Stomach (tissue), 9 donors: ENCODE measurements around the gene FGF18. TPM values are rescaled to one million over a fixed set of nuclear protein-coding genes. Genes with fewer than 3 reads are reported as not detected.

Experiments
- DNase-seq, 2 donors: peaks; one replicate each; pipeline versions ENCODE4 v3.0.0 to v3.0.0-alpha.2; 2013 to 2019
- H3K27ac ChIP-seq, 5 donors: fragments of 200-600 bp in 4 of 5; sonication (generic) in 4 of 5; one replicate each; pipeline ENCODE4 v1.5.1; 2013 to 2019; ENCODE audit warnings: mild to moderate bottlenecking in 1 of 5, moderate library complexity in 1 of 5
- H3K27me3 ChIP-seq, 3 donors: fragments of 200-600 bp; sonication (generic); one replicate each; pipeline ENCODE4 v1.5.1; 2017 to 2019; ENCODE audit warnings: mixed run types in 1 of 3
- H3K36me3 ChIP-seq, 4 donors: fragments of 200-600 bp; sonication (generic); 1 replicate in 3 of 4; 2 replicates in 1 of 4; pipeline ENCODE4 v1.5.1; 2016 to 2019
- H3K4me1 ChIP-seq, 4 donors: fragments of 200-600 bp; sonication (generic); one replicate each; pipeline ENCODE4 v1.5.1; 2016 to 2019
- H3K4me3 ChIP-seq, 4 donors: fragments of 200-600 bp; sonication (generic) in 3 of 4; one replicate each; pipeline ENCODE4 v1.5.1; 2016 to 2019; ENCODE audit warnings: mild to moderate bottlenecking in 1 of 4
- H3K9me3 ChIP-seq, 4 donors: fragments of 200-600 bp; sonication (generic); one replicate each; pipeline ENCODE4 v1.5.1; 2016 to 2019
- CTCF ChIP-seq, 7 experiments: fragments of 450-650 bp in 4 of 7; fragments of 200-600 bp in 3 of 7; sonication (generic) in 3 of 7; IDR thresholded peaks; one replicate each; pipeline ENCODE4 v1.5.1; 2016 to 2019; ENCODE audit warnings: antibody characterized with exemption in 7 of 7, control low read depth in 2 of 7, mild to moderate bottlenecking in 1 of 7
- EP300 ChIP-seq: sonication (generic); formaldehyde crosslinking; IDR thresholded peaks from one replicate; pipeline ENCODE4 v1.6.1; 2017; ENCODE audit warnings: antibody characterized with exemption
- POLR2A ChIP-seq, 4 donors: fragments of 450-650 bp; IDR thresholded peaks; one replicate each; pipeline ENCODE4 v1.6.1; 2016; ENCODE audit warnings: antibody characterized with exemption in 4 of 4, control low read depth in 2 of 4, mild to moderate bottlenecking in 1 of 4, moderate library complexity in 1 of 4
- POLR2AphosphoS5 ChIP-seq, 3 donors: sonication (generic); formaldehyde crosslinking; IDR thresholded peaks; one replicate each; pipeline ENCODE4 v1.6.1; 2016; ENCODE audit warnings: antibody characterized with exemption in 3 of 3
- WGBS, 5 donors: extraction: QIAGEN DNeasy Blood & Tissue Kit in 3 of 5; methylation state at CpG; one replicate each; pipeline versions ENCODE4 v1.1.5 to v1.1.7; 2013 to 2018; 5-methylcytosine and 5-hydroxymethylcytosine counted together
- intact Hi-C: fragments of 100-400 bp; cut with DNase I; formaldehyde crosslinking; loops from one replicate; pipeline ENCODE4 v1.15.1; 2023; ENCODE audit warnings: low total_unique reads
- polyA plus RNA-seq, 3 donors: library from polyadenylated mRNA; stranded (reverse); fragments of 200-250 nt; gene quantifications; one replicate each; pipeline ENCODE4 v1.2.3, GENCODE V29; 2013
- total RNA-seq, 5 donors: library from RNA; depleted of rRNA; stranded (reverse); fragments of >200 nt; gene quantifications; one replicate each; pipeline versions ENCODE4 v1.1.0 to v1.2.3, GENCODE V29; 2014 to 2016
- donor health status: healthy with polysubstance abuse.
- donor health status: Bipolar disorder and iron deficiency.
- donor health status: healthy.

FGF18 gene
- total and polyA plus RNA-seq, 8 donors, result 0.37 to 7.1 (median 0.46) TPM; not detected in 3

GRCh38 chr5:171470420-171470819, 51.0 kb downstream of the FGF18 start:
- intact Hi-C loops, result no loop called here
- H3K9me3 ChIP-seq, result no peaks in the 10 kb centered on the region
- peaks cover 0 to 3% (median 0%) of the 10 kb centered on the region in 3 donors for H3K27me3 ChIP-seq
- 86 to 94% (median 94%) methylated on average over 15 of the region's 15 CpGs for WGBS, 5 donors
- DNase-seq, result no peak
- no peak overlapping the region for H3K27ac ChIP-seq
- no peaks in the 10 kb centered on the region for H3K4me1 ChIP-seq
- no peak for TF ChIP-seq CTCF (IDR thresholded peaks at IDR 0.05)
- no peak for TF ChIP-seq POLR2A (IDR thresholded peaks at IDR 0.05)
- no peak for TF ChIP-seq EP300
- TF ChIP-seq POLR2AphosphoS5 (IDR thresholded peaks at IDR 0.05), result no peak
- H3K4me3 ChIP-seq, result no peak overlapping the region
- H3K36me3 ChIP-seq, result no peaks in the 10 kb centered on the region

GRCh38 chr5:171474230-171474813, 54.9 kb downstream of the FGF18 start:
- TF ChIP-seq CTCF (IDR thresholded peaks at IDR 0.05) (no peak), POLR2AphosphoS5 (IDR thresholded peaks at IDR 0.05) (no peak), EP300 (no peak), POLR2A (IDR thresholded peaks at IDR 0.05) (no peak)
- no peaks in the 10 kb centered on the region for H3K36me3 ChIP-seq
- no peaks in the 10 kb centered on the region for H3K4me1 ChIP-seq
- 79 to 87% (median 84%) methylated on average over 16 of the region's 16 CpGs for WGBS, 5 donors
- intact Hi-C loops, result no loop called here
- no peak overlapping the region for H3K27ac ChIP-seq
- H3K27me3 ChIP-seq, result no peaks in the 10 kb centered on the region
- DNase-seq, result no peak
- H3K9me3 ChIP-seq, result no peaks in the 10 kb centered on the region
- H3K4me3 ChIP-seq, result no peak overlapping the region

DNA sequence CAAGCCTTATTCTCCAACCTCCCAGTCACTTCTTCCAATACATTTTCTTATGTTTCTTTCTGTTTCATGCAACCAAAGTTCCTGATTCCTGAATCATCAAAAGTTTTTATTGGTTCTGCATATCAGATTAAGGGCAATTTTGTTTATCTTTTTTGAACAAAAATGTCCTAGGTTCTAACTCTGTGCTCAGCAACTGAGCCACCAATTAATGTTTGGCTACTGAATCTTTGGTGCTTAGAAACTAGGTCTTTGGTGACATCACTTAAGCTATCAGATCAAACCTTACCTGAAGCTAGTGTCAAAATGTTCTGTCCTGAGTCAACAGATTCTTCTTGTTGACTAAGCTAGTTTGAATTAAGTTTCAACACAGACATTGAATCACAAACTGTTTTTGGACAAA, 56.1 kb downstream of the FGF18 start:
- no peaks in the 10 kb centered on the region for H3K36me3 ChIP-seq
- no peaks in the 10 kb centered on the region for H3K9me3 ChIP-seq
- intact Hi-C loops, result no loop called here
- DNase-seq, result no peak
- H3K4me1 ChIP-seq, result no peaks in the 10 kb centered on the region
- no peak overlapping the region for H3K27ac ChIP-seq
- no peak overlapping the region for H3K4me3 ChIP-seq
- H3K27me3 ChIP-seq, result no peaks in the 10 kb centered on the region
- TF ChIP-seq POLR2AphosphoS5 (IDR thresholded peaks at IDR 0.05), result no peak
- TF ChIP-seq POLR2A (IDR thresholded peaks at IDR 0.05), result no peak
- TF ChIP-seq EP300, result no peak
- TF ChIP-seq CTCF (IDR thresholded peaks at IDR 0.05), result no peak

DNA sequence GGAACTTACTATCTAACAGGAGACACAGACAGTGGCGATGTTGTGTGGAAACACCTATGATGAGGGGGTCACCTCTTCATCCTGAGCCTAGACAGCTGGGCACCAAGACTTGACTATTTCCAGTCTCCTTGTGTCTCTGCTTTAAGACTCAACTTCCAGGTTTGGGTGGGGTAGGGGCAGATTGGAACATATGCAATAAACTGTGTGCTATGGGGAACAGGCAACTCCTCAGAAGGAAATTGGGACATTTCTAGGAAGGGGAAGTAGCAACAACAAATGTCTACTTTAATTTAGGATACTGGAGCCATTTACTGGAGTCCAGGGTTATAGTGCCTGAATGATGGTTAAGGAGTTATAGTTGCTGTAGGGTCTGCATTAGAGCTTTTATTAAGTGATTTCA, 57.3 kb downstream of the FGF18 start:
- no peaks in the 10 kb centered on the region for H3K4me1 ChIP-seq
- no peaks in the 10 kb centered on the region for H3K27me3 ChIP-seq
- TF ChIP-seq EP300, result no peak
- no peak for TF ChIP-seq POLR2AphosphoS5 (IDR thresholded peaks at IDR 0.05)
- no peak for TF ChIP-seq CTCF (IDR thresholded peaks at IDR 0.05)
- TF ChIP-seq POLR2A (IDR thresholded peaks at IDR 0.05), result no peak
- no peaks in the 10 kb centered on the region for H3K36me3 ChIP-seq
- no peak overlapping the region for H3K4me3 ChIP-seq
- intact Hi-C loops, result no loop called here
- no peaks in the 10 kb centered on the region for H3K9me3 ChIP-seq
- no peak overlapping the region for H3K27ac ChIP-seq
- no peak for DNase-seq
- WGBS, 5 donors, result 87 to 95% (median 92%) methylated on average over 1 of the region's 1 CpG
